Cortex of kidney (tissue), 1 donor: Measurements from ENCODE around the gene NMNAT3.

Experiments used
- DNase-seq: peaks from one replicate; lab custom pipeline; 2025; lab: John Stamatoyannopoulos, UW

The NMNAT3 gene

GRCh38 chr3:139677388-139678155 is at the start of gene NMNAT3:
TSS of gene NMNAT3 (minus strand) at chr3:139677972. CDS start at chr3:139627724, 50,248 bp downstream.
- DNase-seq = peak; percentile 19

GRCh38 chr3:139721370-139721769 is 43.6 kb upstream of the NMNAT3 start:
- no peak for DNase-seq

- DNase-seq = no peak
Measured at GRCh38 chr3:139718415-139718814, 40.6 kb upstream of the NMNAT3 start.

GRCh38 chr3:139716908-139717485 is 39.2 kb upstream of the NMNAT3 start:
- no peak for DNase-seq

GRCh38 chr3:139715743-139716360 is 38.1 kb upstream of the NMNAT3 start:
- no peak for DNase-seq

- no peak for DNase-seq
Measured at GRCh38 chr3:139715166-139715565, 37.4 kb upstream of the NMNAT3 start.

- DNase-seq = no peak
Measured at GRCh38 chr3:139710212-139710611, 32.4 kb upstream of the NMNAT3 start.

- DNase-seq = no peak
Measured at GRCh38 chr3:139705631-139706030, 27.9 kb upstream of the NMNAT3 start.

- no peak for DNase-seq
Measured at GRCh38 chr3:139696314-139696604, 18.5 kb upstream of the NMNAT3 start.

GRCh38 chr3:139695426-139696313 is 17.9 kb upstream of the NMNAT3 start:
- no peak for DNase-seq

- no peak for DNase-seq
Measured at GRCh38 chr3:139695007-139695406, 17.2 kb upstream of the NMNAT3 start.

- DNase-seq = no peak
Measured at GRCh38 chr3:139694542-139694941, 16.8 kb upstream of the NMNAT3 start.

- no peak for DNase-seq
Measured at GRCh38 chr3:139691619-139692018, 13.8 kb upstream of the NMNAT3 start.

- no peak for DNase-seq
Measured at GRCh38 chr3:139689708-139690228, 12.0 kb upstream of the NMNAT3 start.

GRCh38 chr3:139689122-139689521 is 11.3 kb upstream of the NMNAT3 start:
- no peak for DNase-seq

GRCh38 chr3:139687431-139687830 is 9.7 kb upstream of the NMNAT3 start:
- no peak for DNase-seq

- no peak for DNase-seq
Measured at GRCh38 chr3:139686624-139687023, 8.9 kb upstream of the NMNAT3 start.

GRCh38 chr3:139686206-139686605 is 8.4 kb upstream of the NMNAT3 start:
- no peak for DNase-seq

GRCh38 chr3:139679220-139679775 is 1.5 kb upstream of the NMNAT3 start:
- DNase-seq = no peak

- DNase-seq = no peak
Measured at GRCh38 chr3:139676632-139677387, 962 bp downstream of the NMNAT3 start.

GRCh38 chr3:139676108-139676507 is 1.7 kb downstream of the NMNAT3 start:
- DNase-seq = no peak
